ENCODE measurements around the gene KLK10. TPM values are rescaled to one million over a fixed set of nuclear protein-coding genes. Genes with fewer than 3 reads are reported as not detected.

Gene KLK10
- total and polyA plus RNA-seq, 2 donors (not counting 1 experiment from before 2014, with no cell fraction given) = 0.03 TPM; not detected in 1

DNA sequence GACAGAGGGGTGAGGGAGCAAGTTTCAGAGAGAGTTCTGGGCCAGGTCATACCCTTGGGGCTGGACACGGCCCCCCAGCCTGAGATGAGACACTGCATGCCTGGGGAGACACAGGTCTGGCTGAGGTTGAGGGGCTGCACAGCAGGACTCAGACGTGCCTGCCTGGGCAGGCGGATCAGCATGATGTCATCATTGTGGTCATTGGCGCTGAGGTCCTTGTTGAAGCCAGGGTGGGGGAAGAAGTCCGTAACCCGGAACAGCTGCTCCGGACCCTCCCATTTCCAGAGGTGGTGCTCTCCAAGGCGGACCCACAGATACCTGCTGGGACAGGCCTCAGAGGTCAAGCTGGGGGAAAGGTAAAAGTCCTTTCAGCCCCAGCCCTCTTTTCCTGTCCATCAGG is 13.1 kb downstream of the KLK10 start:
- H3K4me3 ChIP-seq (replicated peaks in 1 of 4; ENCODE audit: control extremely low read depth in 1 of 4, insufficient read depth in 1 of 4, low read depth in 3 of 4, low read length in 4 of 4) = no peak overlapping the region
- no peak overlapping the region for H3K27ac ChIP-seq (ENCODE audit: insufficient read depth, low read length)
- H3K79me2 ChIP-seq (ENCODE audit: control insufficient read depth, insufficient read depth, low read length) = no peaks in the 10 kb centered on the region
- H4K20me1 ChIP-seq (ENCODE audit: control insufficient read depth, extremely low read depth, insufficient read depth, low read length) = no peaks in the 10 kb centered on the region
- no peaks in the 10 kb centered on the region for H3K9me3 ChIP-seq (ENCODE audit: control insufficient read depth, insufficient read depth, low read depth, low read length)
- no peak overlapping the region for H3K4me2 ChIP-seq (ENCODE audit: extremely low read depth, insufficient read depth, low read length)
- no peaks in the 10 kb centered on the region for H3K36me3 ChIP-seq (ENCODE audit: control insufficient read depth, insufficient read depth, low read length)
- H3K27me3 ChIP-seq (ENCODE audit: control insufficient read depth, insufficient read depth, low read length) = no peaks in the 10 kb centered on the region
- no peak for DNase-seq (ENCODE audit: low read depth in 2 of 2)
- no peak overlapping the region for H3K9ac ChIP-seq (ENCODE audit: insufficient read depth, low read length)
- no peak overlapping the region for H2AFZ ChIP-seq (ENCODE audit: low read length)
- no peaks in the 10 kb centered on the region for H3K4me1 ChIP-seq (ENCODE audit: control insufficient read depth, extremely low read depth, insufficient read depth, low read length)
- TF ChIP-seq, protein P1, sequence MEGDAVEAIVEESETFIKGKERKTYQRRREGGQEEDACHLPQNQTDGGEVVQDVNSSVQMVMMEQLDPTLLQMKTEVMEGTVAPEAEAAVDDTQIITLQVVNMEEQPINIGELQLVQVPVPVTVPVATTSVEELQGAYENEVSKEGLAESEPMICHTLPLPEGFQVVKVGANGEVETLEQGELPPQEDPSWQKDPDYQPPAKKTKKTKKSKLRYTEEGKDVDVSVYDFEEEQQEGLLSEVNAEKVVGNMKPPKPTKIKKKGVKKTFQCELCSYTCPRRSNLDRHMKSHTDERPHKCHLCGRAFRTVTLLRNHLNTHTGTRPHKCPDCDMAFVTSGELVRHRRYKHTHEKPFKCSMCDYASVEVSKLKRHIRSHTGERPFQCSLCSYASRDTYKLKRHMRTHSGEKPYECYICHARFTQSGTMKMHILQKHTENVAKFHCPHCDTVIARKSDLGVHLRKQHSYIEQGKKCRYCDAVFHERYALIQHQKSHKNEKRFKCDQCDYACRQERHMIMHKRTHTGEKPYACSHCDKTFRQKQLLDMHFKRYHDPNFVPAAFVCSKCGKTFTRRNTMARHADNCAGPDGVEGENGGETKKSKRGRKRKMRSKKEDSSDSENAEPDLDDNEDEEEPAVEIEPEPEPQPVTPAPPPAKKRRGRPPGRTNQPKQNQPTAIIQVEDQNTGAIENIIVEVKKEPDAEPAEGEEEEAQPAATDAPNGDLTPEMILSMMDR (conservative IDR thresholded peaks at IDR 0.05 in 1 of 2, IDR thresholded peaks at IDR 0.05 in 1 of 2; ENCODE audit: low read depth in 1 of 2, low read length in 2 of 2) = no peak

DNA sequence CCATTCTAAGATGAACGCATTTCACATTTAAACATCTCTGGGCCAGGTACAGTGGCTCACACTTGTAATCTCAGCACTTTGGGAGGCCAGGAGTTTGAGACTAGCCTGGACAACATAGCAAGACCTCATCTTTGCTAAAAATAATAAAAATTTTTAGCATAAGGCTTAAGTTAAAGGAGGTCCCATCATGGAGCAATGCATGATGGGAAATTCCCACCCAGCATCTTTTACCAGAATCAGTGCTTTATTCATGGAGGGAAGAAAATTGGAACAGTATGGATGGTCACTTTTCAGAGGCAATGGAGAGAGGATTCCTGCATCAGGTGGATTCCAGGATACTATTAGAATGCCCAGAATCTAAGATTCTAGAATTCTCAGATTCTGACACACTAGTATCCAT is 14.3 kb downstream of the KLK10 start:
- Histone ChIP-seq H3K4me3 (replicated peaks in 1 of 4; ENCODE audit: control extremely low read depth in 1 of 4, insufficient read depth in 1 of 4, low read depth in 3 of 4, low read length in 4 of 4) (no peak overlapping the region), H3K27me3 (ENCODE audit: control insufficient read depth, insufficient read depth, low read length) (no peaks in the 10 kb centered on the region), H3K27ac (ENCODE audit: insufficient read depth, low read length) (no peak overlapping the region), H3K79me2 (ENCODE audit: control insufficient read depth, insufficient read depth, low read length) (no peaks in the 10 kb centered on the region), H3K36me3 (ENCODE audit: control insufficient read depth, insufficient read depth, low read length) (no peaks in the 10 kb centered on the region), H3K4me1 (ENCODE audit: control insufficient read depth, extremely low read depth, insufficient read depth, low read length) (no peaks in the 10 kb centered on the region), H3K9me3 (ENCODE audit: control insufficient read depth, insufficient read depth, low read depth, low read length) (no peaks in the 10 kb centered on the region), H3K4me2 (ENCODE audit: extremely low read depth, insufficient read depth, low read length) (no peak overlapping the region), H3K9ac (ENCODE audit: insufficient read depth, low read length) (no peak overlapping the region), H4K20me1 (ENCODE audit: control insufficient read depth, extremely low read depth, insufficient read depth, low read length) (no peaks in the 10 kb centered on the region), H2AFZ (ENCODE audit: low read length) (no peak overlapping the region)
- DNase-seq (ENCODE audit: low read depth in 2 of 2) = no peak
- TF ChIP-seq EZH2 (IDR thresholded peaks at IDR 0.05; ENCODE audit: low read length, missing control alignments) = no peak

DNA sequence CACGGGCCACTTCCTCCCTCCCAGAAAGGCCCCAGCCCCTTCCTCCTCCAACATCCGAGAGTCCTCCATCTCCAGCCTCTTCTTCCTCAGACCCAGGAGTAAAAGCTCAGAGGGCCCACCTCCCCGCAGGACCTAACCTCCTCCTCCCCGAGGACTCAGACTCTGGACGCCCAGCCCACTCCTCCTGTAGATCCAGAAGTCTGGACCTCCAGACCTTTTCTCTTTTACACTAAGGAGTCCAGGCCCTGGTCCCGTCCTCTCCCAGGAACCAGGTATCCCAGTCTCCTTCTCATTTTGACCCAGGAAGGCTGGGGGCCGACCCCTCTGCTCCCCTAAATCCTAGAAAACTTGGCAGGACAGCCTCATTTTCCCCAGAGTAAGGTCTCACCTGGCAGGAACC is 16.2 kb downstream of the KLK10 start:
- no peak overlapping the region for H2AFZ ChIP-seq (ENCODE audit: low read length)
- H3K9me3 ChIP-seq (ENCODE audit: control insufficient read depth, insufficient read depth, low read depth, low read length) = no peaks in the 10 kb centered on the region
- no peak overlapping the region for H3K4me2 ChIP-seq (ENCODE audit: extremely low read depth, insufficient read depth, low read length)
- TF ChIP-seq EZH2 (IDR thresholded peaks at IDR 0.05; ENCODE audit: low read length, missing control alignments) = no peak
- TF ChIP-seq, protein P1 (conservative IDR thresholded peaks at IDR 0.05 in 1 of 2, IDR thresholded peaks at IDR 0.05 in 1 of 2; ENCODE audit: low read depth in 1 of 2, low read length in 2 of 2) = no peak
- no peak for DNase-seq (ENCODE audit: low read depth in 2 of 2)
- H3K4me1 ChIP-seq (ENCODE audit: control insufficient read depth, extremely low read depth, insufficient read depth, low read length) = no peaks in the 10 kb centered on the region
- H3K9ac ChIP-seq (ENCODE audit: insufficient read depth, low read length) = no peak overlapping the region
- no peaks in the 10 kb centered on the region for H4K20me1 ChIP-seq (ENCODE audit: control insufficient read depth, extremely low read depth, insufficient read depth, low read length)
- no peak overlapping the region for H3K4me3 ChIP-seq (replicated peaks in 1 of 4; ENCODE audit: control extremely low read depth in 1 of 4, insufficient read depth in 1 of 4, low read depth in 3 of 4, low read length in 4 of 4)
- H3K36me3 ChIP-seq (ENCODE audit: control insufficient read depth, insufficient read depth, low read length) = no peaks in the 10 kb centered on the region
- H3K27me3 ChIP-seq (ENCODE audit: control insufficient read depth, insufficient read depth, low read length) = no peaks in the 10 kb centered on the region
- H3K79me2 ChIP-seq (ENCODE audit: control insufficient read depth, insufficient read depth, low read length) = no peaks in the 10 kb centered on the region
- no peak overlapping the region for H3K27ac ChIP-seq (ENCODE audit: insufficient read depth, low read length)

Measured in fibroblast of lung (primary cell).